T-helper 1 cell treated with Interleukin-12 subunit alpha and Interleukin-12 subunit beta and Interleukin-4 antibody, amounts not matched to agents 30 μg/mL and 1 μg/mL, for 36 hours (primary cell): ENCODE measurements around the gene SPC25.

Source experiments
- H3K27ac Mint-ChIP-seq: one replicate; pipeline ENCODE4 v1.8.0; 2021; ENCODE audit warnings: mild to moderate bottlenecking, mixed read lengths
- H3K27me3 Mint-ChIP-seq: one replicate; pipeline ENCODE4 v1.8.0; 2021; ENCODE audit warnings: low read depth, mixed read lengths
- H3K36me3 Mint-ChIP-seq: one replicate; pipeline ENCODE4 v1.8.0; 2021; ENCODE audit warnings: low read depth, mixed read lengths
- H3K4me1 Mint-ChIP-seq: one replicate; pipeline ENCODE4 v1.8.0; 2021; ENCODE audit warnings: low read depth, mixed read lengths
- H3K4me3 Mint-ChIP-seq: one replicate; pipeline ENCODE4 v1.8.0; 2021; ENCODE audit warnings: mild to moderate bottlenecking, moderate library complexity, mixed read lengths
- H3K9me3 Mint-ChIP-seq: one replicate; pipeline ENCODE4 v1.8.0; 2021; ENCODE audit warnings: mixed read lengths

Gene SPC25

GRCh38 chr2:168843253-168843652 is 47.0 kb downstream of the SPC25 start:
- H3K4me3 Mint-ChIP-seq: no peak overlapping the region
- H3K9me3 Mint-ChIP-seq: no peaks in the 10 kb centered on the region
- no peak overlapping the region for H3K27ac Mint-ChIP-seq
- H3K36me3 Mint-ChIP-seq: no peaks in the 10 kb centered on the region
- H3K27me3 Mint-ChIP-seq: no peaks in the 10 kb centered on the region
- H3K4me1 Mint-ChIP-seq: peaks cover 5% of the 10 kb centered on the region

GRCh38 chr2:168841445-168841844 is 48.8 kb downstream of the SPC25 start:
- H3K27me3 Mint-ChIP-seq: no peaks in the 10 kb centered on the region
- H3K36me3 Mint-ChIP-seq: no peaks in the 10 kb centered on the region
- no peaks in the 10 kb centered on the region for H3K9me3 Mint-ChIP-seq
- peaks cover 5% of the 10 kb centered on the region for H3K4me1 Mint-ChIP-seq
- H3K27ac Mint-ChIP-seq: no peak overlapping the region
- no peak overlapping the region for H3K4me3 Mint-ChIP-seq

- no peak overlapping the region for H3K27ac Mint-ChIP-seq
Measured at GRCh38 chr2:168835969-168836368, 54.3 kb downstream of the SPC25 start.

DNA sequence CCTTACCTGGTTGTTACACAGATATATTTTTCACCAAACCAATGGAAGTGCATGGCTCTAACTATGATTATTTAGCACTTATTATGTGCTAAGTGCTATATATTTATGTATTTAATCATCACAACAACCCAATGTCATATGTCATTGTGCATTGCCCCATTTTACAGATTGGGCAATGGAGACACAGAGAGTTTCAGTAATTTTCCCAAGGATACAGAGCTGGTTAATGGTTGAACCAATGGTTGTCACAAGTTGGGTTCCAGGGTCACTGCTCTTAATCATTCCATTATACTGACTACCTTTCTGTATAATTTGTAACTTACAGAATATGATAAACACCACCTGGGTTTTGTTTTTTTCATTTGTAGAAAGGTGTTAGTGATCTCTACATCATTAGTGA is 58.6 kb downstream of the SPC25 start:
- no peak overlapping the region for H3K4me3 Mint-ChIP-seq
- H3K27me3 Mint-ChIP-seq: peaks cover 4% of the 10 kb centered on the region
- H3K9me3 Mint-ChIP-seq: no peaks in the 10 kb centered on the region
- no peaks in the 10 kb centered on the region for H3K4me1 Mint-ChIP-seq
- H3K36me3 Mint-ChIP-seq: no peaks in the 10 kb centered on the region
- H3K27ac Mint-ChIP-seq: no peak overlapping the region

More at GRCh38 chr2:168835969-168836368, 54.3 kb downstream of the SPC25 start:
- Mint-ChIP-seq H3K27me3 (no peaks in the 10 kb centered on the region), H3K9me3 (no peaks in the 10 kb centered on the region), H3K4me1 (no peaks in the 10 kb centered on the region), H3K4me3 (no peak overlapping the region), H3K36me3 (no peaks in the 10 kb centered on the region)

DNA sequence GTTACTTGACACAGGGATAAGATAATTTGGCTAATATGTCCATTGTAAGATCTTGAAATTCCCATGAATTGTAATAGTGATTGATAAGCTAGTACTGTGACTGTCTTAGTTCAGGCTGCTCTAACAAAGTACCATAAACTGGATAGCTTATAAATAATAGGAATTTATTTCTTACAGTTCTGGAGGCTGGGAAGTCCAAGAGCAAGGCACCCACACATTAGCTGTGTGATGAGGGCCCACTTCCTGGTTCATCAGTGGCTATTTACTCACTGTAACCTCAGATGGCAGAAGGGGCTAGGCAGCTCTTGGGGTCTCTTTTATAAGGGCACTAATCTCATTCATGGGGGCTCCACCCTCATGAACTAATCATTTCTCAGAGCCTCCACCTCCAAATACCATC is 59.3 kb downstream of the SPC25 start:
- Mint-ChIP-seq H3K9me3 (no peaks in the 10 kb centered on the region), H3K4me3 (no peak overlapping the region), H3K36me3 (no peaks in the 10 kb centered on the region), H3K4me1 (no peaks in the 10 kb centered on the region), H3K27me3 (peaks cover 4% of the 10 kb centered on the region), H3K27ac (no peak overlapping the region)

DNA sequence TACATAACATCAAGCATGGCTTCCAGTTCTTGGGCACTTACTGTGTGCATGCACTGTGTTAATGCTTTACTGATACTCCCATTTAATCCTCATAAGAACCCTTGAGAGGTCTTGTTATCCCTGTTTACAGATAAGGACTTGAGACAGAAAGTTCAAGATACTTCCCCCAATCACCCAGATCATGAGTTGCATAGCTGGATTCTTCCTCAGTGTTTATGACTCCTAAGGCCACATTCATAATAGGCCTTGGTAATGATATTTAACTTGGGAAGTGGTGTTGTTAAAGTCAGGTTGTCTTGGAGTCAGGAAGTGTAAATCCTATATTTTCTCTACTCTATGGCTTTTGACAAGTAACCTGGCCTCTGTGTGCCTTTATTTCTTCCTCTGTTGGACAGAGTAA is 65.1 kb downstream of the SPC25 start:
- Mint-ChIP-seq H3K27me3 (peaks cover 4% of the 10 kb centered on the region), H3K27ac (no peak overlapping the region), H3K4me3 (no peak overlapping the region), H3K36me3 (no peaks in the 10 kb centered on the region), H3K9me3 (no peaks in the 10 kb centered on the region), H3K4me1 (no peaks in the 10 kb centered on the region)

- no peak overlapping the region for H3K4me3 Mint-ChIP-seq
- H3K27me3 Mint-ChIP-seq: no peaks in the 10 kb centered on the region
- H3K36me3 Mint-ChIP-seq: no peaks in the 10 kb centered on the region
- no peaks in the 10 kb centered on the region for H3K9me3 Mint-ChIP-seq
- H3K4me1 Mint-ChIP-seq: no peaks in the 10 kb centered on the region
- H3K27ac Mint-ChIP-seq: no peak overlapping the region
Measured at GRCh38 chr2:168821992-168822391, 68.2 kb downstream of the SPC25 start.

GRCh38 chr2:168821577-168821976 is 68.7 kb downstream of the SPC25 start:
- Mint-ChIP-seq H3K4me1 (no peaks in the 10 kb centered on the region), H3K27me3 (peaks cover 1% of the 10 kb centered on the region), H3K9me3 (no peaks in the 10 kb centered on the region), H3K36me3 (no peaks in the 10 kb centered on the region), H3K4me3 (no peak overlapping the region), H3K27ac (no peak overlapping the region)
